Uterus (tissue), 2 donors: ENCODE data around the gene CDHR1.

Source experiments
- CTCF ChIP-seq, 4 experiments: fragments of 200-600 bp in 2 of 4; fragments of 450-650 bp in 2 of 4; sonication (generic) in 2 of 4; IDR thresholded peaks; one replicate each; pipeline ENCODE4 v1.5.1; 2016 to 2019; ENCODE audit warnings: antibody characterized with exemption in 4 of 4, mild to moderate bottlenecking in 2 of 4, moderate library complexity in 1 of 4
- POLR2A ChIP-seq, 2 donors: fragments of 450-650 bp; IDR thresholded peaks; one replicate each; pipeline ENCODE4 v1.6.1; 2016; ENCODE audit warnings: antibody characterized with exemption in 2 of 2, mild to moderate bottlenecking in 1 of 2, moderate library complexity in 1 of 2

- TF ChIP-seq CTCF (IDR thresholded peaks at IDR 0.05): no peak
- TF ChIP-seq POLR2A (IDR thresholded peaks at IDR 0.05): no peak
Observed at GRCh38 chr10:84226616-84227015, 32.3 kb downstream of the CDHR1 start.
